ENCODE measurements around the gene GRIN3A. TPM values are rescaled to one million over a fixed set of nuclear protein-coding genes. Genes with fewer than 3 reads are reported as not detected.
A peak's percentile ranks its signal among the peaks of the same experiment; 100 is the strongest.

GRIN3A gene
- total RNA-seq, 1 donor from 2014 or later: not detected

DNA sequence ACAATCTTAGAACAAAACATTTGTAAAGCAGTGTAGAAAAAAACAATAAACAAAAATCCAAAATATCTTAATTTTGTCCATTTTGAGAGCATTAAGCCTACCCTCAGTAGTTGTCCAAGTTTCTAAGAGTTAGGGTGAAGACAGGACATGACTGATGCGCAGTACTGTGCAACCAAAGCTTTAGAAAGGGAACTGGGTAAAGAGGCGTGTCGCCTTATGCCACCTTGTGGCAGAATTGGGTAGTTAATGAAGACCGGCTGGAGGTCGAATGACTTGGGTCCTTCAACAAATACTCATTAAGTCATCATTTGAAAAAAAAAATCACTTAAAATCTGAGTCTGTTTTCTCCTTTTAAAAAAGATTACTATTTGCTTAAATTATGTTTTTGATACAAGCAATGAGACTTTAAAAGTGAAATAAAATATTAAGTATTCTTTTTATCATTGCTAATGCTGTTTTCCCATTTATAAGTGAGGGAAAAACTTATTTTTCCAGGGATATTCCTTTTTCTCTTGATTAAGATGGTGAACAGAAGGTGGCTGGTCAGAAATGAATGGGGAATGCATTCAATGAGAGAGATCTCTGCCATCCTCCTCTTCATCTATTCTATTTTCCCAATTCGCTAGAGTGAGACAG, 208.3 kb downstream of the GRIN3A start:
- peak; percentile 78 to 87 for DNase-seq (ENCODE audit: low read depth in 2 of 2)

DNA sequence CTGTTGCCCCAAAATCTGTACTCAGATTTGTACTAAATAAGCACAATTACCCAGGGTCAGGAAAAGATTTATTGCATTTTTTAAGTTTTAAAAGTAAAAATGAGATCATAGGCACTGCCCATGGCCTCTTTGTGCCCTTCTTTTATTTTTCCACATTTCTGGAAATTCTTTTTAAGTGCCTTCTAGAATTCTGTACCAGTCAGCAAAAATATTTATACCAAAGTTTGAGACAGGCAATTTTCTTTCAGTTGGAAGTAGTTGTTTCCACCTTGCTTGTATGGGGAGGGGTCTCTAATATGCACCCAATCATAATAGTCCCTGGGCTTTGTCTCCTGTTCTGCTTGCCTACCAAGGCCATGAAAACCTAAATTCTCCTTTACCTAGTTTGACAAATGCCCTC, 210.4 kb downstream of the GRIN3A start:
- no peak for DNase-seq (ENCODE audit: low read depth in 2 of 2)

DNA sequence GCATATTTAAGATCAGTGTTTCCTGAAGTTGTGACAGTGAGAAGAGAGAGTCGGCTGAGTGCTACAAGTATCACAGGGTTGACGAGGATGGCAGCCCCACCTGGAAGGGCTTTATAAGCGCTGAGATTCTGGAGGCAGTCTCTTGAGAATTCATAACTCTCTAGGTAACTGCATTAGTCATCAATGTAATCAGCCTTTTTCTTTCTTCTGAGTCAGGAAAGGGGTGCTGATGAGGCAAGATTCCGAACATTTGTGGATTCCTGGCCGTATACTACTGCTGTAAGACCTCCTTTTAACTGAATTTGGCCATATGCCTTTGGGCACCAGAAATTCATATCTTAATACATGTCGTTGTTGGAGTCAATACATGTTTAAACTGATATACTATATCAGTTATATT, 211.4 kb downstream of the GRIN3A start:
- no peak for DNase-seq (ENCODE audit: low read depth in 2 of 2)

- DNase-seq (ENCODE audit: low read depth in 2 of 2): no peak
Measured at GRCh38 chr9:101524371-101524770, 214.1 kb downstream of the GRIN3A start.

Other genes starting within 250 kb of the GRIN3A start
- gene RNF20, start 204.8 kb downstream of the GRIN3A start, total RNA-seq: 15.9 and 22.2 TPM in 2 replicates
- not detected in 2 replicates for gene PPP3R2, start 143.7 kb downstream of the GRIN3A start, total RNA-seq